Cardiac muscle cell (in vitro differentiated cells and primary cell): ENCODE results near the gene WIF1. TPM values are rescaled to one million over a fixed set of nuclear protein-coding genes. Genes with fewer than 3 reads are reported as not detected.

Source experiments
- DNase-seq, 2 donors: peaks; one replicate each; pipeline versions ENCODE4 v3.0.0 to v3.0.0-alpha.2; 2010 to 2017; ENCODE audit warnings: low read depth in 1 of 2, low spot score in 1 of 2
- H3K27ac ChIP-seq: fragments of 200-600 bp; sonication (generic); 2 replicates; pipeline ENCODE4 v1.5.1; 2016
- H3K27me3 ChIP-seq: fragments of 200-600 bp; sonication (generic); 2 replicates; pipeline ENCODE4 v1.6.0; 2016; ENCODE audit warnings: control low read depth
- H3K36me3 ChIP-seq: fragments of 200-600 bp; sonication (generic); 2 replicates; pipeline ENCODE4 v1.5.1; 2016; ENCODE audit warnings: control low read depth
- H3K4me1 ChIP-seq: fragments of 200-600 bp; sonication (generic); 2 replicates; pipeline ENCODE4 v1.8.1; 2017; ENCODE audit warnings: low read depth, mild to moderate bottlenecking, mixed run types
- H3K4me3 ChIP-seq: fragments of 200-600 bp; sonication (generic); 2 replicates; pipeline ENCODE4 v1.5.1; 2016; ENCODE audit warnings: mild to moderate bottlenecking
- H3K9me3 ChIP-seq: fragments of 200-600 bp; sonication (generic); 2 replicates; pipeline ENCODE4 v1.5.1; 2017; ENCODE audit warnings: low read depth, mild to moderate bottlenecking, control low read depth
- polyA plus RNA-seq: library from polyadenylated mRNA; unstranded; fragments of >200 nt; fragmentation: Nextera tagmentation; extraction: Ambion mirVana; gene quantifications from 2 replicates; pipeline ENCODE4 v1.2.1, GENCODE V29; 2016
- total RNA-seq: library from RNA; depleted of rRNA; stranded (reverse); fragments of >200 nt; gene quantifications from 2 replicates; pipeline ENCODE4 v1.2.3, GENCODE V29; 2016
- TF ChIP-seq, protein P1 (sequence below): IDR thresholded peaks from 2 replicates; pipeline ENCODE4 v1.5.1; 2012; ENCODE audit warnings: low read depth, mild to moderate bottlenecking, low read length

WIF1 gene
- total and polyA plus RNA-seq, 2 experiments from 2014 or later: not detected

DNA sequence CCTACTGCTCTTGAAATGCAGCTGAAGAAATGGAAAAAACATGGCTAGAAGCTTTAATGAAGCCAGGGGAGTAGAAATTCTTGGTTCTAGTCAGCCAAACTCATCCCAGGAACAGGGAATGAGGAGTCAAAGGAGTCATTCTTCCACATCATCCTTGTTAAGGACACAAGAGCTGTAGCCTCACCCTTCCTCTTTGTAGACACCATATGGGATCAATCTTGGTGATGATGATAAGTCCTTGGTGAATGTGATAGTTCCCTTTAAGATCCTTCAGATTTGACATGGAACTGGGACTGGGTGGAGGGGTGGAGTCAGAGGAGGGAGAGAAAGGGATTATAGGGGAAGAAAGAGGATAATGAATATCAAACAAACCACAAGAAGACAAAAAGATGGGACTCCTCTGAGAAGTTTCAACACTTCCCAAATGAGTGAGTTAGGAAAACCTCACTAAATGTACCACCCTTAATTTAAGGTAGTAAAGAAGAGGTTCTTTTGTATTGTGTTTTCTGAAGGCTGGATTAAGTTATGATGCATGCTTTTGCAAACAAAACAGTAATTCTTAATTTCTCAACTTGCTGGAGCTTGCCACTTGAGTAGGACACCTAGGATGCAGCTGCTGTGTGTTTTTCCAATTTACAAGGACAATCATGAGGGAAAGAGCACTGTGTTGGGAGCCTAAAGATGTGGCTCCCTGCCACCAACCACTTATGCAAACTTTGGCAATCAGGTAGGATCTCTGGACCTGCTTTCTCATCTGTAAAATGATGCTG, 104.0 kb downstream of the WIF1 start:
- no peak overlapping the region for H3K4me3 ChIP-seq
- DNase-seq: no peak
- TF ChIP-seq, protein P1, sequence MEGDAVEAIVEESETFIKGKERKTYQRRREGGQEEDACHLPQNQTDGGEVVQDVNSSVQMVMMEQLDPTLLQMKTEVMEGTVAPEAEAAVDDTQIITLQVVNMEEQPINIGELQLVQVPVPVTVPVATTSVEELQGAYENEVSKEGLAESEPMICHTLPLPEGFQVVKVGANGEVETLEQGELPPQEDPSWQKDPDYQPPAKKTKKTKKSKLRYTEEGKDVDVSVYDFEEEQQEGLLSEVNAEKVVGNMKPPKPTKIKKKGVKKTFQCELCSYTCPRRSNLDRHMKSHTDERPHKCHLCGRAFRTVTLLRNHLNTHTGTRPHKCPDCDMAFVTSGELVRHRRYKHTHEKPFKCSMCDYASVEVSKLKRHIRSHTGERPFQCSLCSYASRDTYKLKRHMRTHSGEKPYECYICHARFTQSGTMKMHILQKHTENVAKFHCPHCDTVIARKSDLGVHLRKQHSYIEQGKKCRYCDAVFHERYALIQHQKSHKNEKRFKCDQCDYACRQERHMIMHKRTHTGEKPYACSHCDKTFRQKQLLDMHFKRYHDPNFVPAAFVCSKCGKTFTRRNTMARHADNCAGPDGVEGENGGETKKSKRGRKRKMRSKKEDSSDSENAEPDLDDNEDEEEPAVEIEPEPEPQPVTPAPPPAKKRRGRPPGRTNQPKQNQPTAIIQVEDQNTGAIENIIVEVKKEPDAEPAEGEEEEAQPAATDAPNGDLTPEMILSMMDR: no peak
- no peak overlapping the region for H3K27ac ChIP-seq
- no peaks in the 10 kb centered on the region for H3K4me1 ChIP-seq
- no peaks in the 10 kb centered on the region for H3K36me3 ChIP-seq
- H3K9me3 ChIP-seq: no peaks in the 10 kb centered on the region
- H3K27me3 ChIP-seq: no peaks in the 10 kb centered on the region

DNA sequence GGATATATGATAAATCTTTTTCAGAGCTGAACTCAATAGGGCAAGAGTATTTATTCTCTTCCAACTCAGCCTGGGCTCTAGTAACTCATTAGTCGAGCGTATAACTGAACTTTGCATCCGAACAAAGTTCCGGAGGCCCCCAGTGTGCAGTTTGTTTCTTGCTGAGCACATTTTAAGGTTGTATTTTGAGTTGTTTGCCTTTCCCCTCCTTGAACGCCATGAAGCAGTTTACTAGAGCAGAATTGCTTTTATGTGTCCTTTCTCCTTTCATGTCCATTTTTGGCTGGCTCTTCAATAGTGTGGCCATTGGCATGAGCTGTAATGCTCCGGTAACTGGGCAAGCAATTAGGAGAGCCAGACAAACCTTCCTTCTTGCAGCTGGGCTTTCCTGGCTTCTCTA, 105.3 kb downstream of the WIF1 start:
- H3K36me3 ChIP-seq: no peaks in the 10 kb centered on the region
- H3K27ac ChIP-seq: no peak overlapping the region
- DNase-seq: no peak
- no peaks in the 10 kb centered on the region for H3K27me3 ChIP-seq
- TF ChIP-seq, protein P1: no peak
- H3K4me1 ChIP-seq: no peaks in the 10 kb centered on the region
- H3K4me3 ChIP-seq: no peak overlapping the region
- no peaks in the 10 kb centered on the region for H3K9me3 ChIP-seq

DNA sequence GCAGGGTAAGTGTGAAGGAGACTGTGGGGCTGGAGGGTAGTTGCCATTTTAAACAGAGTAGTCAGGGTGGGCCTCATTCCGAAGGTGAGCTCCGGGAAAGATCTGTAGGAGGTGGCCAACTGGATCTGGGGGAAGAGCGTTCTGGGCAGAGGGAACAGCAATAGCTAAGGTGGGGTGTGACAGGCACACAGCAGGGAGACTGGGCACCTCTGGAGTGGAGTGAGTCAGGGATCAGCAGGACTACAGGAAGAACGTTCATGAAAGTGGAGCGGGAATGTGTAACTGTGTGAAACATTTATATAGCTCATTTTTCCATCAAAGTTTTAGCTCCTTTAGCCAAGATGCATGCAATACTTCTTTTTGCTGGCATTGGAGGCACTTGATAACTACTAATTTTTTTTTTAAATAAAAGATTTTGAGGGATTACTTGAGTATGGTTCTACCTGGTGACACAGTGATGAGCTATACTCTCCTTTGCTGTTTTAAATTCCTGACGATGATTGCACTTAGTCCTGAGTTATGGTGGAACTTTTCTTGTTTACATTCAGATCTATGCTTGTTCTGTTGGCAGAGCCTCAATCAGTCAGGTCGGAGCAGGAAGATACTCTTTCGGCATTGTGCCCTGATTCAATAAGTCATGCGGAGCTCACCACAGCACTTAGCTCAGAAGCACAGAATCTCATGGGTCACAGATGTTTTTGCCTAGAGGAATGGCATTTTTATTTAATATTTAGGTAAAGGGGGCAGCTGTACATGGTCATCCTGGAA, 106.4 kb downstream of the WIF1 start:
- no peak overlapping the region for H3K4me3 ChIP-seq
- H3K4me1 ChIP-seq: no peaks in the 10 kb centered on the region
- no peaks in the 10 kb centered on the region for H3K27me3 ChIP-seq
- TF ChIP-seq, protein P1: no peak
- H3K9me3 ChIP-seq: no peaks in the 10 kb centered on the region
- no peak overlapping the region for H3K27ac ChIP-seq
- no peaks in the 10 kb centered on the region for H3K36me3 ChIP-seq
- no peak for DNase-seq

DNA sequence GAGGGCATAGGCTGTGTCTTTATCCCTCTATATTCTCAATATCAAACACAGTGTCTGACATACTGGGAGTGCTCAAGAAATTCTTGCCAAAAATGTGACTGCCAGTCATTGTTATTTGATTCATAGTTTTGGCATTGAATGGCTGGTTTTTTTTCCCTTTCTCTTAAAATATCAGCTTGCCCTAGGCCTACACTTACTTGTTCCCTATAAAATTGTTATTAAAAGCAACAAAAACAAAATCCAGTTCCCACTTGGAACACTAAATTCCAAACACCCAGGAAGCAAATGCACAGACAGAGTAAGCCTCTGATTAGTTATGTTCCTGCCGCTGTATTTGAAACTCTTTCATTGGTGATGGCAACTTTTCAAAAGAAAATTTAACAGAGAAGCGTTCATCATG, 110.7 kb downstream of the WIF1 start:
- no peak for DNase-seq
- no peaks in the 10 kb centered on the region for H3K9me3 ChIP-seq
- no peak overlapping the region for H3K4me3 ChIP-seq
- no peak overlapping the region for H3K27ac ChIP-seq
- no peaks in the 10 kb centered on the region for H3K4me1 ChIP-seq
- no peaks in the 10 kb centered on the region for H3K36me3 ChIP-seq
- no peaks in the 10 kb centered on the region for H3K27me3 ChIP-seq
- TF ChIP-seq, protein P1: no peak

DNA sequence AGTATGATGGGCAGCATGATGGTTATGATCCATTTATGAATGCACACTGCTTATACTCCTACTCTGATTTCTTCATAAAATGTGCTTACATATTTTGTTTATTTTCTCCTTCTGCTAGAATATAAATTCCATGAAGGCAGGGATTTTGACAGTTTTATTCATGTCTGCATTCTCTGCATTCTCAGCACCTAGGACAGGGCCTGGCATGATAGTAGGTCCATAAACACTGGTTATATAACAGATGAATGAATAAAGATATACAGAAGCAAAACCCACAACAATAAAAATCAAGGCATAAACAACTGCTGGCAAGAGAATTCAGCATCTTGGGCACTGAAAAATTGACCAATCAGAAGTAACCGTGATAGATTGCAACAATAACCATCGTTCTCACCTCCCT, 115.4 kb downstream of the WIF1 start:
- Histone ChIP-seq H3K4me1 (no peaks in the 10 kb centered on the region), H3K4me3 (no peak overlapping the region), H3K36me3 (no peaks in the 10 kb centered on the region), H3K27me3 (no peaks in the 10 kb centered on the region), H3K27ac (no peak overlapping the region), H3K9me3 (no peaks in the 10 kb centered on the region)
- TF ChIP-seq, protein P1: no peak
- DNase-seq: peak in 1 of 2 donors; percentile 3
